OCI-LY7 (cell line): ENCODE results near the gene GTF3C1.

Experiments used
- CTCF ChIP-seq: fragments of 200-600 bp; sonication (generic); conservative IDR thresholded peaks from 2 replicates; pipeline ENCODE4 v1.5.1; 2014; ENCODE audit warnings: mild to moderate bottlenecking, antibody characterized with exemption, low read length, moderate library complexity, mixed read lengths
- EZH2phosphoT487 ChIP-seq: fragments of 200-600 bp; sonication (generic); IDR thresholded peaks from 2 replicates; pipeline ENCODE4 v1.6.1; 2018; ENCODE audit warnings: low read depth, borderline replicate concordance, mild to moderate bottlenecking, mixed run types, antibody characterized with exemption, low read length, moderate library complexity, mixed read lengths

- TF ChIP-seq CTCF (no peak), EZH2phosphoT487 (no peak)
Observed at GRCh38 chr16:27572711-27573110, 23.0 kb upstream of the GTF3C1 start.
